ENCODE results near the gene AP5B1. TPM values are rescaled to one million over a fixed set of nuclear protein-coding genes. Genes with fewer than 3 reads are reported as not detected.

Gene AP5B1
- total RNA-seq, 1 donor: 18.1 TPM

DNA sequence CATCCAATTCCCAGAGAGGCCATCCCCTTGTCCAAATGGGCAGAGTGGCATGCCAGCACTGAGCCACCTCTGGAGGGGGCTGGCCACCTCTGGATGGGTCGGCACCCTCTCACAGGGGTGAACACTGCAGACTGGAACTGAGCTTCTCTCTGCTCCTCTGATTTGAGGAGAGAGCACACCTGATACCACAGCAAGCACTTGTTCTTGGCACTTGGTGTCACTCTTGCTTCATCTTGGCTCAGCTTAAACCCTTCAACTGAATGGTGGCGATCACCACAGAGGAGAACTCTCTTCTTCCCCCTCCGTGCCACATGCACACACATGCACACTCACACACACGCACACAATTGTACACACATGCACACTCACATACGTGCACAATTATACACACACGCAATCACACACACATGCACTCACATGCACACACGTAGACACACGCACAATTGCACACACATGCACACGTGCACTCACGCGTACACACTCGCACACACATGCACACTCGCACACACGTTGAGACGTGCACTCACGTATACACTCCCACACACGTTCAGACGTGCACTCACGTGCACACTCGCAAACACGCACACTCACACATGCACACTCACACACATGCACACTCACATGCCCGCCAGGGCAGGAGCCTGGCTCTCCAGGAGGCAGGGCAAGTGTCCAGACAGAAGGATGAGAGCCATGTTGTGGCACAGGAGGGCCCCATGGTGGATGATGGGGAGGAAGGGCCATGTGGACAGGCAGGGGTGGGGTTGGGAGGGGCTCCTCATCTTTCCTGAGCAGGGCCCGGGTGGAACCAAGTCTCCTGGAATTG, 29.5 kb upstream of the AP5B1 start:
- H3K4me2 ChIP-seq (ENCODE audit: insufficient read depth, low read length): no peak overlapping the region
- DNase-seq (ENCODE audit: insufficient read length, low spot score, missing footprints): no peak
- H3K4me1 ChIP-seq (ENCODE audit: insufficient read depth, low read length): peaks cover 13% of the 10 kb centered on the region
- H3K9me3 ChIP-seq (ENCODE audit: low read depth, low read length): no peaks in the 10 kb centered on the region
- TF ChIP-seq, protein P1, sequence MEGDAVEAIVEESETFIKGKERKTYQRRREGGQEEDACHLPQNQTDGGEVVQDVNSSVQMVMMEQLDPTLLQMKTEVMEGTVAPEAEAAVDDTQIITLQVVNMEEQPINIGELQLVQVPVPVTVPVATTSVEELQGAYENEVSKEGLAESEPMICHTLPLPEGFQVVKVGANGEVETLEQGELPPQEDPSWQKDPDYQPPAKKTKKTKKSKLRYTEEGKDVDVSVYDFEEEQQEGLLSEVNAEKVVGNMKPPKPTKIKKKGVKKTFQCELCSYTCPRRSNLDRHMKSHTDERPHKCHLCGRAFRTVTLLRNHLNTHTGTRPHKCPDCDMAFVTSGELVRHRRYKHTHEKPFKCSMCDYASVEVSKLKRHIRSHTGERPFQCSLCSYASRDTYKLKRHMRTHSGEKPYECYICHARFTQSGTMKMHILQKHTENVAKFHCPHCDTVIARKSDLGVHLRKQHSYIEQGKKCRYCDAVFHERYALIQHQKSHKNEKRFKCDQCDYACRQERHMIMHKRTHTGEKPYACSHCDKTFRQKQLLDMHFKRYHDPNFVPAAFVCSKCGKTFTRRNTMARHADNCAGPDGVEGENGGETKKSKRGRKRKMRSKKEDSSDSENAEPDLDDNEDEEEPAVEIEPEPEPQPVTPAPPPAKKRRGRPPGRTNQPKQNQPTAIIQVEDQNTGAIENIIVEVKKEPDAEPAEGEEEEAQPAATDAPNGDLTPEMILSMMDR (IDR thresholded peaks at IDR 0.05; ENCODE audit: extremely low read depth, low read depth, low read length): no peak
- no peaks in the 10 kb centered on the region for H3K79me2 ChIP-seq (ENCODE audit: insufficient read depth, low read length)
- H3K4me3 ChIP-seq (ENCODE audit: insufficient read depth, low read length): no peak overlapping the region
- H4K20me1 ChIP-seq (ENCODE audit: insufficient read depth, low read length): no peaks in the 10 kb centered on the region
- no peaks in the 10 kb centered on the region for H3K36me3 ChIP-seq (ENCODE audit: insufficient read depth, low read length)
- no peak overlapping the region for H2AFZ ChIP-seq (ENCODE audit: low read length)
- H3K27ac ChIP-seq (ENCODE audit: low read depth, low read length): no peak overlapping the region
- peaks cover 30% of the 10 kb centered on the region for H3K27me3 ChIP-seq (ENCODE audit: insufficient read depth, low read length)

GRCh38 chr11:65809496-65809895, 28.7 kb upstream of the AP5B1 start:
- Histone ChIP-seq H3K27me3 (ENCODE audit: insufficient read depth, low read length) (peaks cover 30% of the 10 kb centered on the region), H4K20me1 (ENCODE audit: insufficient read depth, low read length) (no peaks in the 10 kb centered on the region), H3K79me2 (ENCODE audit: insufficient read depth, low read length) (no peaks in the 10 kb centered on the region), H3K27ac (ENCODE audit: low read depth, low read length) (no peak overlapping the region), H3K36me3 (ENCODE audit: insufficient read depth, low read length) (no peaks in the 10 kb centered on the region), H3K4me3 (ENCODE audit: insufficient read depth, low read length) (no peak overlapping the region), H2AFZ (ENCODE audit: low read length) (no peak overlapping the region), H3K4me1 (ENCODE audit: insufficient read depth, low read length) (peaks cover 8% of the 10 kb centered on the region), H3K4me2 (ENCODE audit: insufficient read depth, low read length) (no peak overlapping the region), H3K9me3 (ENCODE audit: low read depth, low read length) (no peaks in the 10 kb centered on the region)
- DNase-seq (ENCODE audit: insufficient read length, low spot score, missing footprints): no peak
- TF ChIP-seq, protein P1 (IDR thresholded peaks at IDR 0.05; ENCODE audit: extremely low read depth, low read depth, low read length): no peak

GRCh38 chr11:65808744-65809341, 28.1 kb upstream of the AP5B1 start:
- Histone ChIP-seq H4K20me1 (ENCODE audit: insufficient read depth, low read length) (no peaks in the 10 kb centered on the region), H3K9me3 (ENCODE audit: low read depth, low read length) (no peaks in the 10 kb centered on the region), H3K36me3 (ENCODE audit: insufficient read depth, low read length) (no peaks in the 10 kb centered on the region), H3K79me2 (ENCODE audit: insufficient read depth, low read length) (no peaks in the 10 kb centered on the region), H3K27ac (ENCODE audit: low read depth, low read length) (no peak overlapping the region), H3K27me3 (ENCODE audit: insufficient read depth, low read length) (peaks cover 35% of the 10 kb centered on the region), H3K4me2 (ENCODE audit: insufficient read depth, low read length) (no peak overlapping the region), H3K4me1 (ENCODE audit: insufficient read depth, low read length) (peaks cover 1% of the 10 kb centered on the region), H3K4me3 (ENCODE audit: insufficient read depth, low read length) (no peak overlapping the region), H2AFZ (ENCODE audit: low read length) (no peak overlapping the region)
- TF ChIP-seq, protein P1 (IDR thresholded peaks at IDR 0.05; ENCODE audit: extremely low read depth, low read depth, low read length): no peak
- no peak for DNase-seq (ENCODE audit: insufficient read length, low spot score, missing footprints)

- Histone ChIP-seq H3K27ac (ENCODE audit: low read depth, low read length) (no peak overlapping the region), H3K4me1 (ENCODE audit: insufficient read depth, low read length) (no peaks in the 10 kb centered on the region), H3K27me3 (ENCODE audit: insufficient read depth, low read length) (peaks cover 45% of the 10 kb centered on the region), H3K4me2 (ENCODE audit: insufficient read depth, low read length) (no peak overlapping the region), H3K9me3 (ENCODE audit: low read depth, low read length) (no peaks in the 10 kb centered on the region), H4K20me1 (ENCODE audit: insufficient read depth, low read length) (no peaks in the 10 kb centered on the region), H3K36me3 (ENCODE audit: insufficient read depth, low read length) (no peaks in the 10 kb centered on the region), H3K4me3 (ENCODE audit: insufficient read depth, low read length) (no peak overlapping the region), H3K79me2 (ENCODE audit: insufficient read depth, low read length) (no peaks in the 10 kb centered on the region), H2AFZ (ENCODE audit: low read length) (no peak overlapping the region)
- TF ChIP-seq, protein P1 (IDR thresholded peaks at IDR 0.05; ENCODE audit: extremely low read depth, low read depth, low read length): no peak
- DNase-seq (ENCODE audit: insufficient read length, low spot score, missing footprints): no peak
Measured at GRCh38 chr11:65806979-65807378, 26.2 kb upstream of the AP5B1 start.

Measured in osteoblast (primary cell).